Activated naive CD4-positive, alpha-beta T cell treated with anti-CD3 and anti-CD28 coated beads for 36 hours (primary cell): ENCODE results near the gene COL26A1. TPM values are rescaled to one million over a fixed set of nuclear protein-coding genes. Genes with fewer than 3 reads are reported as not detected.

Source experiments
- CTCF ChIA-PET: fragments of 350-600 bp; sonication (Branson Sonifier 250); formaldehyde crosslinking; loops from one replicate; lab custom pipeline; 2021; ENCODE audit warnings: antibody characterized with exemption; lab: Charles Lee
- DNase-seq: peaks from one replicate; pipeline ENCODE4 v3.0.0-alpha.2; 2020
- H3K27ac Mint-ChIP-seq: one replicate; pipeline ENCODE4 v1.8.0; 2021; ENCODE audit warnings: mild to moderate bottlenecking, mixed read lengths
- H3K27me3 Mint-ChIP-seq: one replicate; pipeline ENCODE4 v1.8.0; 2021; ENCODE audit warnings: low read depth, mixed read lengths
- H3K36me3 Mint-ChIP-seq: one replicate; pipeline ENCODE4 v1.8.0; 2021; ENCODE audit warnings: low read depth, mixed read lengths
- H3K4me1 Mint-ChIP-seq: one replicate; pipeline ENCODE4 v1.8.0; 2021; ENCODE audit warnings: low read depth, mixed read lengths
- H3K4me3 Mint-ChIP-seq: one replicate; pipeline ENCODE4 v1.8.0; 2021; ENCODE audit warnings: mild to moderate bottlenecking, moderate library complexity, mixed read lengths
- H3K9me3 Mint-ChIP-seq: one replicate; pipeline ENCODE4 v1.8.0; 2021; ENCODE audit warnings: mixed read lengths
- intact Hi-C: fragments of 100-400 bp; cut with micrococcal nuclease; formaldehyde crosslinking; loops from one replicate; pipeline ENCODE4 v1.15.1; 2023
- total RNA-seq, 2 experiments: library from RNA; stranded (reverse); gene quantifications; one replicate each; pipeline ENCODE4 v1.2.3, GENCODE V29; 2021

COL26A1 gene
- total RNA-seq, 2 experiments from 2014 or later = not detected

DNA sequence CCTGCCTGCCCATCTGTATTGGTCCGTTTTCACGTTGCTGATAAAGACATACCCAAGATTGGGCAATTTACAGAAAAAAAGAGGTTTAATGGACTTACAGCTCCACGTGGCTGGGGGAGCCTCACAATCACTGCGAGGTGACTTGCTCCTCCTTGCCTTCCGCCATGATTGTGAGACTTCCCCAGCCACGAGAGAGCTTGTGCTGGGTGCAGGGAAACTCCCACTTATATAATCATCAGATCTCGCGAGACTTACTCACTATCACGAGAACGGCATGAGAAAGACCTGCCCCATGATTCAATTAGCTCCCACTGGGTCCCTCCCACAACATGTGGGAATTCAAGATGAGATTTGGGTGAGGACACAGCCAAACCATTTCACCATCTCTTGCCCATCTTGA, 154.6 kb downstream of the COL26A1 start:
- intact Hi-C loops = no loop called here
- Mint-ChIP-seq H3K9me3 (peaks cover 2% of the 10 kb centered on the region), H3K27ac (no peak overlapping the region), H3K4me1 (no peaks in the 10 kb centered on the region), H3K36me3 (no peaks in the 10 kb centered on the region), H3K4me3 (no peak overlapping the region), H3K27me3 (no peaks in the 10 kb centered on the region)
- no peak for DNase-seq
- CTCF ChIA-PET = interaction anchor here (0.9 to 1.5 kb wide), 4 partner anchors 10 to 29 kb away, joined by 3 to 6 read pairs (median 3); no protein-coding TSS in a partner anchor

DNA sequence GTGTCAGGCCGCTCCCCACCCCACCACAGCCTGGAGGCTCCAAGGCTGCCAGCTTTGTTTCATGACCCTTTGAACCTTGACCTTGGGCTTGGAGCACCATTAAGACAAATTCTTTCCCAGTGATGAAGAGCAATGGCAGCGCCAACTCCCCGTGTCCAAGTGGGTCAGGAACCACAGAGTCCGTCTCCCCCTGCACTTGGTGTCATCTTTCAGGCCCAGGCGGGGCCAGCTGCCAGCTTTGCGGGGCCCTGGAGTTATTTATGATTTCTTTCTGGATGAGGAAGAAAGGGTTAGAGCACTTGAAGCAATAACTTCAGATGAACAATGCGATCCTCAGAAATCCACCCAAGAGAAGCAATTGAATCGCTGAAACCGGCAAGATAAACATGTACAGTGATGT, 155.7 kb downstream of the COL26A1 start:
- H3K4me1 Mint-ChIP-seq = no peaks in the 10 kb centered on the region
- CTCF ChIA-PET = interaction anchor here (1.5 kb wide), 1 partner anchor 20 kb away, joined by 6 read pairs; no protein-coding TSS in a partner anchor
- no peaks in the 10 kb centered on the region for H3K27me3 Mint-ChIP-seq
- no peak overlapping the region for H3K27ac Mint-ChIP-seq
- no peaks in the 10 kb centered on the region for H3K36me3 Mint-ChIP-seq
- DNase-seq = no peak
- H3K9me3 Mint-ChIP-seq = peaks cover 2% of the 10 kb centered on the region
- intact Hi-C loops = no loop called here
- H3K4me3 Mint-ChIP-seq = no peak overlapping the region

DNA sequence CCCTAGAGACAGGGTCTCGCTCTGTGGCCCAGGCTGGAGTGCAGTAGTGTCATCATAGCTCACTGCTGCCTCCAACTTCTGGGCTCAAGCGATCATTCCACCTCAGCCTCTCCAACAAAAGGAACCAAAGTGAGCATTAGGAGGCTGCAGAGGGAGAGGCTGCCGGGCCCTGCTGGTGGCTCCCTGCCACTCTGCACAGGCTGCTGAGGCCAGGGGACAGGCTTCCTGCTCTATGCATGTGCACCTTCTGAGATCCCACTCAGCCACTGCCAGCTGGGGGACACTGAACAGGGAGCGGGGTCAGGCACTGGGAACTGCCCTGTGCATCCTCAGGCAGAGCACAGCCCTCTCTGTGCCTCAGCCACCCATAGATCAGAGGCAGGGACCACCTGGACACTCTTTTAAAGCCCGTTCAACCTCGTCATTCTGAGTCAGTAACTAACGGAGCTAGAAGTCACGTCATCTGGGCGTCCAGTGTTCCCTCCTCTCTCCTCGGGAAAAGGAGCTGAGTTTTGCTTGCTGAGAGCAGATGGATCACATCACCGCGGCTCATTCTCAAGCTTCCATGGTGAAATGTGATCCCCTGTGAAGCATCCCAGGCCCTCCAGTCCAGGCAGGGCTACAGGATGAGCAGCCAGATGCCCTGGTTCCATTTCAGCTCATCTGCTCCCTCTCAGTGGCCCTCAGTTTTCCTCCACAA, 156.8 kb downstream of the COL26A1 start:
- intact Hi-C loops = no loop called here
- CTCF ChIA-PET = interaction anchor here (0.5 to 2.1 kb wide), 3 partner anchors 11 to 227 kb away, joined by 3 to 5 read pairs (median 5); no protein-coding TSS in a partner anchor

DNA sequence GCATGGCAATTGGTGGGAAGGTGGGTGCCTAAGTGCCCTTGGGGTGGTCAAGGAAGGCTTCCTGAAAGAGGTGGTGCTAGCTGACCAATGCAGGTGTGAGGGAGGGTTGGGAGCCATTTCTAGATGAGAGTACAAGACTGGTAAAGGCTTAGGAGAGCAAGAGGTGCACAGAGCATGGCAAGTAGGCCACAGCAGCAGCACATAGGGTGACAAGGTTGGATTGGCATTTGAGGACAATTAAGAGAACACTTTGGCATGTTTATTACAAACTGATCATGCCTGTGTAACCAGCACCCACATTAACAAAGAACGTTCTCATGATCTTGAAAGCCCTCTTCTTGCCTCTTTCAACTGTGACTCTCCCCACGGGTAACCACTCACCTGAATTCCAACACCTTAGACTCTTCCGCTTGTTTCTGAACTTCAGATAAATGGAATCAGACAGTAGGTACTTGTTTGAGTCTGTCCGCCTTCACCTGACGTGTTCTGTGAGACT, 158.8 kb downstream of the COL26A1 start:
- Mint-ChIP-seq H3K27me3 (no peaks in the 10 kb centered on the region), H3K36me3 (no peaks in the 10 kb centered on the region), H3K9me3 (peaks cover 4% of the 10 kb centered on the region), H3K4me3 (no peak overlapping the region), H3K27ac (no peak overlapping the region), H3K4me1 (no peaks in the 10 kb centered on the region)
- CTCF ChIA-PET = no interaction called here
- no peak for DNase-seq
- intact Hi-C loops = no loop called here

More for the DNA sequence above, 156.8 kb downstream of the COL26A1 start:
- H3K36me3 Mint-ChIP-seq = no peaks in the 10 kb centered on the region
- H3K4me1 Mint-ChIP-seq = no peaks in the 10 kb centered on the region
- no peak overlapping the region for H3K27ac Mint-ChIP-seq
- no peak for DNase-seq
- H3K27me3 Mint-ChIP-seq = no peaks in the 10 kb centered on the region
- no peak overlapping the region for H3K4me3 Mint-ChIP-seq
- peaks cover 3% of the 10 kb centered on the region for H3K9me3 Mint-ChIP-seq

DNA sequence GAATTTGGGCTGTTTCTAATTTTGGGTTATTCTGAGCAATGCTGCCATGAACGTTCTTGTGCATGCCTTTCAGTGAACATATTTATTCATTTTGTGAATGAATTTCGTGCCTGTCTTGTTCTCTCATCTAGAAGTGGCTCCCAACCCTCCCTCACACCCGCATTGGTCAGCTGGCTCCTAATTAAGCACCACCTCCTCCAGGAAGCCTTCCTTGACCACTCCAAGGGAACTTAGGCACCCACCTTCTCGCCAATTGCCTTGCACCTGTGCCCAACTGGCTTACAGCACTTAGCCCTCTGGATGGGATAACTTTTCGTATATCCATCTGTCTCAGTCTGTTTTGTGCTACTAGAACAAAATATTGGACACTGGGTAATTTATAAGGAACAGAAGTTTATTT, 159.3 kb downstream of the COL26A1 start:
- Mint-ChIP-seq H3K36me3 (no peaks in the 10 kb centered on the region), H3K27ac (no peak overlapping the region), H3K27me3 (no peaks in the 10 kb centered on the region), H3K4me1 (no peaks in the 10 kb centered on the region), H3K9me3 (peaks cover 4% of the 10 kb centered on the region), H3K4me3 (no peak overlapping the region)
- DNase-seq = no peak
- intact Hi-C loops = no loop called here
- CTCF ChIA-PET = no interaction called here

DNA sequence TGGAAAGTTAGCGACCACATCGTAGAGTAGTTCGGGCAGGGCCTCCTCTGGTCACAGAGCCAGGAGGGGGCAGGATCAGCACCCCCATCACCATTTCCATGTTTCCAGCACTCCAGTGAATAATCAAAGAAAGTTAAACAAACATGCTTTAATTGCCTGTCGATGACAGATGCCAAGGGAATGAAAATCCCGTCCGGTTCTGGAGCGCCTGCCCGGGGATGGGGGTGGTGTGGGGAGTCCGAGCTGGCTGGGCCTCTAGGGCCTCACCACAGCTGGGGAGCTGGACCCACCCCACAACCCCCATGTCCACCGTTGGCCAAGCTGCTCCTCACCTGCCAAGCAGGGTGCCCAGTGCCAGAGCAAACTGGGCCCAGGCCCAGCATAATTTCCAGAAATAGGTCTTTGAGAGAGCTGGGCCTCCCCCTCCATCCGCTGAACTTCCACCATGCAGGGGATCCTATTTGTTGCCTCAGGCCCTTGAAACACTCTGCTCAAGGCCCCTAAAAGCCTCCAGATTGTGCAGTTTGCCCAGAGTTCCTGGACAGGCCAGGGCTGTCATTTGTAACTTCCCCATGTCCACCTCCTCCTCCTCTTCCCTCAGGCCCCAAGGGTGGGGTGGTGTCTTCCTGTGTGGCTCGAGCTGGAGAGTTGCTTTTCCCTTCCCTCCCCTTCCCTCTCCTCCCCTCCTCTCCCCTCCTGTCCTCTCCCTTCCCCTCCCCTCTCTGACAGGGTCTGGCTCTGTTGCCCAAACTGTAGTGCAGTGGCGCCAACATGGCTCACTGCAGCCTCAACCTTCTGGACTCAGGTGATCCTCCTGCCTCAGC, 165.4 kb downstream of the COL26A1 start:
- intact Hi-C loops = no loop called here
- CTCF ChIA-PET = no interaction called here
- H3K27ac Mint-ChIP-seq = no peak overlapping the region
- H3K36me3 Mint-ChIP-seq = no peaks in the 10 kb centered on the region
- H3K4me1 Mint-ChIP-seq = no peaks in the 10 kb centered on the region
- H3K9me3 Mint-ChIP-seq = peaks cover 2% of the 10 kb centered on the region
- no peak overlapping the region for H3K4me3 Mint-ChIP-seq
- H3K27me3 Mint-ChIP-seq = no peaks in the 10 kb centered on the region
- DNase-seq = no peak

DNA sequence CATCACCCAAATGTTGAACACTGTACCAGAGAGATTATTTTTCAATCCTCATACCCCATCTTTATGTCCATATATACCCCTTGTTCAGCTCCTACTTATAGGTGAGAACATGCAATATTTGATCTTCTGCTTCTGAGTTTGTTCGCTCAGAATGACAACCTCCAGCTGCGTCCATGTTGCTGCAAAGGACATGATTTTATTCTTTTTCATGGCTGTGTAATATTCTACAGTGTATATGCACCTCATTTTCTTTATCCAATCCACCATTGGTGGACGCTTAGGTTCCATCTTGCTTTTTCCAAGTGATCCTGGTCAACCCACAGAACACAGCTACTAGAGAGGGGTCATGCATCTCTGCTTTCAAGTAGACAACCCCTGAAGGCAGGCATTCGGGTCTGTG, 166.9 kb downstream of the COL26A1 start:
- Mint-ChIP-seq H3K36me3 (no peaks in the 10 kb centered on the region), H3K4me3 (no peak overlapping the region), H3K27ac (no peak overlapping the region), H3K4me1 (no peaks in the 10 kb centered on the region), H3K27me3 (no peaks in the 10 kb centered on the region), H3K9me3 (peaks cover under 1% of the 10 kb centered on the region)
- CTCF ChIA-PET = no interaction called here
- intact Hi-C loops = no loop called here
- no peak for DNase-seq

DNA sequence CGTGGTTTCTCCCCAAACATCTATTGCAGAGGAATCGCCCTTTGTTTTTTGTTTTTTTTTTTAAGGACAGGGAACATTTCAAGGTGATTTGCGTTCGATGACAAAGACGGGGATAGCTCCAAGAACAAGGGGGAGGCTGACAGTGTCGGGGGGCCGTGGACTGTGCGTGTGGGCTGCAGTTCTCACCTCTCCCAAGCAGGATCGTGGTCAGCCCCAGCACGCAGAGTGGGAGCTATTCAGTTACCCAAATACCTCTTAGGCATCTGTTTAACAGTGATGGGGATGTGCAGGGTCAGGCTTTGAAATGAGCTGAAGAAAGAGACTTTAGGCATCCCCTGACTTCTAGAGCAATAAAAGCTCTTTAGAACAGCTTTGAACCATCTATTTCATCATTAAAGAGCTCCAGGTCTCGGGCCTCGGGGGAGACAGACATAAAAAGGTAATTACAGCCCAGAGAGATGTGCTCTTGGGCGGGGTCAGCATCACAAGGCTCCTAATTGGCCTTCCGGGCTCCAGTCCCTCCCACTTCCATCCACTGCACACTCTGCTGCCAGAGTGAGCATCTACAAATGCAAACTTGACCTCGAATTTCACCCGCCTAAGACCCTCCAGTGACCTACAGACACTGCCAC, 169.2 kb downstream of the COL26A1 start:
- no peak overlapping the region for H3K27ac Mint-ChIP-seq
- no peak overlapping the region for H3K4me3 Mint-ChIP-seq
- no peaks in the 10 kb centered on the region for H3K4me1 Mint-ChIP-seq
- CTCF ChIA-PET = interaction anchor here (1.4 kb wide), 1 partner anchor 24 kb away, joined by 5 read pairs; no protein-coding TSS in a partner anchor
- H3K36me3 Mint-ChIP-seq = no peaks in the 10 kb centered on the region
- H3K9me3 Mint-ChIP-seq = no peaks in the 10 kb centered on the region
- no peak for DNase-seq
- H3K27me3 Mint-ChIP-seq = no peaks in the 10 kb centered on the region
- intact Hi-C loops = no loop called here

DNA sequence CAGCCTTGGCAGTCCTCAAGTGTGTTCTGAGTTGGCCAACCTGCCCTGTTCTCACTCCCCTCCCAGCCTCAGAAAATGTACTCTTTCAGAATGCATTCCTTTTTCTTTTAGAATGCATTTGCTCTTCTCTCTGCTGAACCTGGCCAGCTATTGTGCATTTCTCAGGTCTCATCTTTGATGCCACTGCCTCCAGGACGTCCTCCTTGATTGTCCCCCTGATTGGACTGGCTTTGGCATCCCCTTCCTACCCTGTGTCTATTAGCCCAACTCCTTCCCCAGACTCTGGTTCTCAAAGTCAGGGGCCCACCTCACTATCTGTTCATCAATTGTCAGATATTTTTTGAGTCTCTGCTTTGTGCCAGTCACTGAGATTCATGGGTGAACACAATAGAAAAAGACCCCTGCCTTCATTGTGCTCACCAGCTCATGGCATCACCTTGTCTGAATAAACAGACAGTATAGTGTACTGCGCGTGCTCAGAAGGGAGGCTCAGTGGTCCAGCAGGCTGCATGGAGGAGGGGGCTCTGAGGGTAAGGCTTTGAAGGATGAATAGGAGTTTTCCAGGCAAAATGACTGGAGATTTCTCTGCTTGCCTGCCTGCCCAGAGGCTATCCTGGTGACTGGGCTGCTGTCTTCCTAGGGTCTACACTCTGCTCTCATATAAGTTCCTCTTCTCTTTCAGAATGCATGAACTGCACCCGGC, 169.9 kb downstream of the COL26A1 start:
- Mint-ChIP-seq H3K4me3 (no peak overlapping the region), H3K9me3 (no peaks in the 10 kb centered on the region), H3K27ac (no peak overlapping the region), H3K36me3 (no peaks in the 10 kb centered on the region), H3K4me1 (no peaks in the 10 kb centered on the region), H3K27me3 (no peaks in the 10 kb centered on the region)
- DNase-seq = no peak
- intact Hi-C loops = no loop called here
- CTCF ChIA-PET = interaction anchor here (1.4 kb wide), 1 partner anchor 24 kb away, joined by 5 read pairs; no protein-coding TSS in a partner anchor

DNA sequence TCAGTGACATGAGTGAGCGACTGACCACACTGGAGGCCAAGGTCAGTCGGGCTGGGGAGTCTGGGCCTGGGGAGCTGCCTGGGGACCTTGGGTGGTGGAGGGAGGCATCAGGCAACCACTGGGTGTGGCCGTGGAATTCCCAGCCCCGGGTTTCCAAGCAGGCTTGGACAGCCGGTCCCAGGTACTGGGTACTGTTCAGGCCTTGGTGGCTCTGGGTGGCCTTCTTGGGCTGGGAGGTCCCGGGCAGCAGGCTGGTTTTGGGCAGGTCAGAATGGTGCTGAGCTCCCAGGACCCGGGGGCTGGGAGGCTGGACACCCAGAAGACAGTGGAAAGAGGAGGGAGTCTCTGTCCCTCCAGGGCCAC, 170.4 kb downstream of the COL26A1 start:
- DNase-seq = no peak
- no peak overlapping the region for H3K27ac Mint-ChIP-seq
- H3K36me3 Mint-ChIP-seq = no peaks in the 10 kb centered on the region
- no peaks in the 10 kb centered on the region for H3K4me1 Mint-ChIP-seq
- CTCF ChIA-PET = interaction anchor here (0.5 kb wide), 1 partner anchor 269 kb away, joined by 4 read pairs; no protein-coding TSS in a partner anchor
- no peaks in the 10 kb centered on the region for H3K9me3 Mint-ChIP-seq
- intact Hi-C loops = no loop called here
- no peaks in the 10 kb centered on the region for H3K27me3 Mint-ChIP-seq
- H3K4me3 Mint-ChIP-seq = no peak overlapping the region

DNA sequence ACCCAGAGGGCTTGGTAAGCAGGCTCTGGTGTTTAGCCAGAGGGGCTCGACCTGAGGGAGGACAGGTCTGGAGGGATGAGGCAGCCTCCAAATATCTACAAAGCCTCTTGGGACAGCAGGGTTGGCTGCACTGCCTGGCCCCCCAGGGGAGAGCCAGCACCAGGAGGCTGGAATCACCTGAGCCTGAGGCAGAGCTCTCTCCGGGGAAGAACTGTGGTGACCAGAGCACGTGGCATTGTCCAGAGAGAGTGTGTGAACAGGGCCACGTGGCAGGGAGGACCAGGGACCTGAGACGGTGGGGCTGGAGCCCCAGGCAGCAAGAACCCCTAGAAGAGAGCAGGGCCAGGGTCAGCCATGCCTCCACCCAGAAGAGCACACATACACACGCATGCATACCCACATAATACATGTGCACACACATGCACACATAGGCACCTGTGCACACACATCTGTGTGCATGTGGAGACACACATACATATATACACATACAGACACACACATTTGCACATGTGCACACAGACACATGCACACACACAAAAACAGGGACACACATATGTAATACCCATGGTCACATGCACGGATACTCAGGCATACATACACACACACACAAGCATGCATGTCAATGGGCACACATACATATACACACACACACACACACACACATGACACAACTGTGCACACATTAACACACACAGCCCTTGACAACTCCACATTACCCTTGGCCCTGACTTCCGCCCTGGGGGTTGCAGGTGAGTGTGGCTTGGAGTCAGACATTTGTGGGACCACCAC, 171.5 kb downstream of the COL26A1 start:
- Mint-ChIP-seq H3K27ac (no peak overlapping the region), H3K36me3 (no peaks in the 10 kb centered on the region), H3K9me3 (no peaks in the 10 kb centered on the region), H3K27me3 (no peaks in the 10 kb centered on the region), H3K4me1 (peaks cover 1% of the 10 kb centered on the region), H3K4me3 (no peak overlapping the region)
- intact Hi-C loops = no loop called here
- CTCF ChIA-PET = interaction anchor here (0.6 to 1.4 kb wide), 3 partner anchors 26 to 739 kb away, joined by 3 to 5 read pairs (median 4); no protein-coding TSS in a partner anchor
- DNase-seq = no peak
